ENCODE measurements around the gene ZBTB5.

DNA sequence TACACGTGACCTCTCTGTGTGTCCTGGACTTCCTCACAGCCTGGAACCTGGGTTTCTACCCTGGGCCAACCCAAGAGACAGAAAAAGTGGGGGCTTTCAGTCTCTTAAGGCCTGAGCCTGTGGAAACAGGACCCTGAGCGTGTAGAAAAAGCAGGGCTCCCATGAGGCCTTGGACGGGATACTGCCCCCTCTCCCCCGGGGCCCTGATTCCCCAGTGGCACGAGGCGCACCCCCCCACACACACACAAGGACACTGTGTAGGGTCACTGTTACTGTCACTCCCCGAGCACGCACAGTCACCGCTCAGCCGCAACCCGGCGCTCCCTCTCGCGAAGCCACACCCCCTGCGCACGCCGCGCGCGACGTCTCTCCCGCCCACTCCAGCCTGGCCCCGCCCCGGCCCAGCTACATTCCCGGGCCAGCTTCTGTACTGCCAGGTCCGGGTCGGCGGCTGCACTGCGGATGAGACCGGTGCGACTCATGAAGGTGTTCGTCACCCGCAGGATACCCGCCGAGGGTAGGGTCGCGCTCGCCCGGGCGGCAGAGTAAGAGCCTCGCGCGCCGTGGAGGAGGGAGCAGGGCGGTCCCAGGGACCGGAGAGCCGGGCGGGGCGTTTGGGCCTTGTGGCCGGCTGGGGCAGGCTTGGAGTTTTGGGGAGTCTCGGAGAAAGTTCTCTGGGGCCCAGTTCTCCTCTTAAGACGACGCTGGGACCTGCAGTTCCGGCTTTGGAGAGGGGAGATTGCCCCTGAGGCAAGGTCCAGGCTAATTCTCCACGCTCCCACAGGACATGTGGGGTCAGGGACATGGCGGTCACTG is 42.8 kb downstream of the ZBTB5 start, which contains the start of gene GRHPR:
- TF ChIP-seq, protein P1, sequence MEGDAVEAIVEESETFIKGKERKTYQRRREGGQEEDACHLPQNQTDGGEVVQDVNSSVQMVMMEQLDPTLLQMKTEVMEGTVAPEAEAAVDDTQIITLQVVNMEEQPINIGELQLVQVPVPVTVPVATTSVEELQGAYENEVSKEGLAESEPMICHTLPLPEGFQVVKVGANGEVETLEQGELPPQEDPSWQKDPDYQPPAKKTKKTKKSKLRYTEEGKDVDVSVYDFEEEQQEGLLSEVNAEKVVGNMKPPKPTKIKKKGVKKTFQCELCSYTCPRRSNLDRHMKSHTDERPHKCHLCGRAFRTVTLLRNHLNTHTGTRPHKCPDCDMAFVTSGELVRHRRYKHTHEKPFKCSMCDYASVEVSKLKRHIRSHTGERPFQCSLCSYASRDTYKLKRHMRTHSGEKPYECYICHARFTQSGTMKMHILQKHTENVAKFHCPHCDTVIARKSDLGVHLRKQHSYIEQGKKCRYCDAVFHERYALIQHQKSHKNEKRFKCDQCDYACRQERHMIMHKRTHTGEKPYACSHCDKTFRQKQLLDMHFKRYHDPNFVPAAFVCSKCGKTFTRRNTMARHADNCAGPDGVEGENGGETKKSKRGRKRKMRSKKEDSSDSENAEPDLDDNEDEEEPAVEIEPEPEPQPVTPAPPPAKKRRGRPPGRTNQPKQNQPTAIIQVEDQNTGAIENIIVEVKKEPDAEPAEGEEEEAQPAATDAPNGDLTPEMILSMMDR (IDR thresholded peaks at IDR 0.05; ENCODE audit: control extremely low read depth in 1 of 3, insufficient read depth in 1 of 3, low read depth in 1 of 3, low read length in 3 of 3) = no peak
- TF ChIP-seq CBX5 (IDR thresholded peaks at IDR 0.05; ENCODE audit: low read depth, low read length) = no peak
- no peak for TF ChIP-seq EP300 (IDR thresholded peaks at IDR 0.05; ENCODE audit: borderline replicate concordance in 1 of 2, low read depth in 2 of 2, low read length in 2 of 2)
- 0 out of 4 replicates have a peak, but pooled peaks of 1 of the 2 experiments have one; percentile 42 for TF ChIP-seq SIN3A (conservative IDR thresholded peaks at IDR 0.05 in 1 of 2, IDR thresholded peaks at IDR 0.05 in 1 of 2; ENCODE audit: low read depth in 1 of 2, low read length in 2 of 2)

Data from H1 (cell line).